Pancreas (tissue), 10 donors: Measurements from ENCODE around the gene PANX2. TPM values are rescaled to one million over a fixed set of nuclear protein-coding genes. Genes with fewer than 3 reads are reported as not detected.
"Not testable (repeated sequence)": the region's sequence is repeated elsewhere in the genome, so short reads cannot be mapped to it uniquely, and the experiment has no call there.

ENCODE experiments used
- ATAC-seq, 4 donors: fragments of 200-7000 bp; cut with Tn5 transposase; one replicate each; pipeline versions ENCODE4 v1.8.0 to v1.9.1; 2020; ENCODE audit warnings: mild to moderate bottlenecking in 4 of 4, moderate library complexity in 4 of 4
- DNase-seq, 6 donors: peaks; one replicate each; pipeline ENCODE4 v3.0.0-alpha.2; 2020
- FAIRE-seq: peaks from 2 replicates; lab custom pipeline; 2012; peaks lifted over from hg19 to GRCh38; lab: Jason Lieb, UNC
- H3K27ac ChIP-seq, 4 donors: fragments of 200-600 bp; sonication (generic); 1 replicate in 3 of 4; 2 replicates in 1 of 4; pipeline versions ENCODE4 v1.5.0 to v1.8.0; 2020
- H3K27me3 ChIP-seq, 4 donors: fragments of 200-600 bp; one replicate each; pipeline ENCODE4 v1.8.0; 2021
- H3K36me3 ChIP-seq, 3 donors: fragments of 200-600 bp; sonication (generic) in 1 of 3; one replicate each; pipeline versions ENCODE4 v1.5.0 to v1.8.0; 2020 to 2021
- H3K4me1 ChIP-seq, 3 donors: fragments of 200-600 bp; one replicate each; pipeline ENCODE4 v1.8.0; 2021
- H3K4me3 ChIP-seq, 4 donors: fragments of 200-600 bp; sonication (generic) in 2 of 4; one replicate each; pipeline versions ENCODE4 v1.5.0 to v1.8.0; 2020 to 2021
- H3K9me3 ChIP-seq, 4 donors: fragments of 200-600 bp; one replicate each; pipeline ENCODE4 v1.8.0; 2021
- CTCF ChIP-seq, 4 donors: fragments of 200-600 bp; sonication (generic) in 3 of 4; IDR thresholded peaks; one replicate each; pipeline versions ENCODE4 v1.5.0 to v1.8.0; 2021; ENCODE audit warnings: antibody characterized with exemption in 4 of 4
- WGBS, 2 donors: extraction: QIAGEN DNeasy Blood & Tissue Kit; methylation state at CpG; one replicate each; pipeline ENCODE4 v1.1.7; 2013; 5-methylcytosine and 5-hydroxymethylcytosine counted together
- intact Hi-C, 3 donors: fragments of 100-400 bp; cut with DNase I; formaldehyde crosslinking; loops; one replicate each; pipeline versions ENCODE4 v1.11.1 to v1.14.2; 2022
- polyA plus RNA-seq, 2 donors: library from polyadenylated mRNA; stranded (reverse); fragments of 200-250 nt; gene quantifications; one replicate each; pipeline ENCODE4 v1.2.3, GENCODE V29; 2013
- total RNA-seq, 6 donors: library from RNA; stranded (reverse); fragmentation: NEBNext Ultra II Directional in 4 of 6; extraction: Animal tissue kit (Norgen Biotek cat#: 25700) in 4 of 6; gene quantifications; one replicate each; pipeline versions ENCODE4 v1.2.1 to v1.2.4, GENCODE V29; 2021 to 2023
- donor health status: healthy with polysubstance abuse.
- donor health status: DM: no; HTN: no; CAD: no; lungs with moderate emphysema.
- donor health status: DM: no; HTN: no; CAD: no.
- donor health status: control.
- donor health status: control.
- donor health status: Bipolar disorder and iron deficiency.
- donor health status: DM: yes; HTN: yes; CAD: no.
- donor health status: DM: no; HTN: no; CAD: no.
- donor health status: DM: no; HTN: no; CAD: no.
- donor health status: DM: yes; HTN: yes; CAD: no.

Gene PANX2
- total and polyA plus RNA-seq, 8 donors: 0.31 to 3.5 (median 0.67) TPM

GRCh38 chr22:50165436-50166123, 5.0 kb upstream of the PANX2 start:
- intact Hi-C loops: no loop called here
- no peaks in the 10 kb centered on the region for H3K9me3 ChIP-seq
- no peak for TF ChIP-seq CTCF (IDR thresholded peaks at IDR 0.05)
- no peaks in the 10 kb centered on the region for H3K36me3 ChIP-seq
- no peak for ATAC-seq
- no peak for FAIRE-seq
- no peak overlapping the region for H3K4me3 ChIP-seq
- no peak overlapping the region for H3K27ac ChIP-seq
- no peaks in the 10 kb centered on the region for H3K4me1 ChIP-seq
- no peak for DNase-seq
- 94 to 95% methylated on average over 28 of the region's 28 CpGs for WGBS, 2 donors
- no peaks in the 10 kb centered on the region for H3K27me3 ChIP-seq

DNA sequence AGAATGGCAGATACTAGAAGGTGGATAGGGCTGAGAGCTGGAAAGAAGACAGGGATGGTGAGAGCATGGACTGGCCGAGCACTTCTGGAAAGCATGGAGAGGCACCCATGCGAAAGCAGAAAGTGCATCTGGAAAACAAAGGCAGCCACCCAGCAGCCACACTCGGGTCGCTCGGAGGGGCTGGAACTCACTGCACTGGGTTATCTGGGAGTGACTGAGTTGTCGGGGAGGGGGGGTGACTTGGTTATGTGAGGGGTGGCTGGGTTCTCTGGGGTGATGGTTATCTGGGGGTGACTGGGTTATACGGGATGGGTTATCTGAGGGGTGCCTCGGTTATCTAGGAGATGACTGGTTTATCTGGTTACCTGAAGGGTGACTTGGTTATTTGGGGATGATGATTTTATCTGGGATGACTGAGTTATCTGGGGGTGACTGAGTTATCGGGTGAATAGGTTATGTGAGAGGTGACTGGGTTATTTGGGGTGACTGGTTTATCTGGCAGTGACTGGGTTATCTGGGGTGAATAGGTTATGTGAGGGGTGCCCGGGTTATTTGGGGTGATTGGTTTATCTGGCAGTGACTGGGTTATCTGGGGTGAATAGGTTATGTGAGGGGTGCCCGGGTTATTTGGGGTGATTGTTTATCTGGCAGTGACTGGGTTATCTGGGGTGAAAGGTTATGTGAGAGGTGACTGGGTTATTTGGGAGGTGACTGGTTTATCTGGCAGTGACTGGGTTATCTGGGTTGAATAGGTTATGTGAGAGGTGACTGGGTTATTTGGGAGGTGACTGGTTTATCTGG, 2.6 kb upstream of the PANX2 start:
- H3K36me3 ChIP-seq: no peaks in the 10 kb centered on the region
- H3K4me1 ChIP-seq: no peaks in the 10 kb centered on the region
- no peak for TF ChIP-seq CTCF (IDR thresholded peaks at IDR 0.05)
- no peak for ATAC-seq
- no peaks in the 10 kb centered on the region for H3K9me3 ChIP-seq
- no peak overlapping the region for H3K27ac ChIP-seq
- FAIRE-seq: no peak
- 34 to 49% methylated on average over 11 of the region's 11 CpGs for WGBS, 2 donors
- intact Hi-C loops: no loop called here
- H3K27me3 ChIP-seq: no peaks in the 10 kb centered on the region
- DNase-seq: peak in 1 of 6 donors; percentile 11
- no peak overlapping the region for H3K4me3 ChIP-seq

- ATAC-seq, H3K27me3 ChIP-seq, H3K27ac ChIP-seq, H3K36me3 ChIP-seq, H3K4me3 ChIP-seq, H3K9me3 ChIP-seq, intact Hi-C loops, FAIRE-seq, H3K4me1 ChIP-seq, DNase-seq: not testable (repeated sequence)
- 31 to 40% methylated on average over 5 of the region's 5 CpGs for WGBS, 2 donors
Observed at GRCh38 chr22:50168490-50169180, 1.9 kb upstream of the PANX2 start.

DNA sequence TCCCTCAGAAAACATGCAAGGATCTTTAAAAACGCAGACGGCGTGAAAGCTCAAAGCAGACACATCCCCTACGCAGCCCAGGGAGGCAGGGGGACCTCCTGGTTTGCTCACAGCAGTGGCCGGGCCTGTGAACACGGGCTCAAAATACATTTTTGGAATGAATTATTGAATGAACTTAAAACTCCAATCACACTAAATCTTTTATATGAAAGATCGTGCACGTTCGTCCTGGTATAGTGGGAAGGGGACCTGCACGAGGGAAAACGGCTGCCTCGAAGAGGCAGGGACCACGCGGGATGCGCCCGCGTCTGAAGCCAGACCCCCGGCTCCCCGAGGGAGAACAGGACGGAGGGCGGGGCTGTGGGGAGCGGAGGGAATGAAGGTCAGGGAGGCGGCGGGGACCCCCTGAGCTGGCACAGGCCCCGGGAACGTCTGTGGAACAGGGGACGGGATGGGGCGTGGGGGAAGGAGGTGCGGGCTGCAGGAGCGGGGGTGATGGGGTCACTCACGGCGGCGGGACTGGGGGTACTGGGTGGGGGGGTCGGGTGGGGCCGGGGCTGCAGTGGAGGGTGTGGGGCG, 1.3 kb upstream of the PANX2 start:
- no peak for FAIRE-seq
- H3K4me3 ChIP-seq: peak overlapping the region in 2 of 4 donors; percentile 43 to 49
- no peaks in the 10 kb centered on the region for H3K9me3 ChIP-seq
- H3K4me1 ChIP-seq: no peaks in the 10 kb centered on the region
- H3K27me3 ChIP-seq: no peaks in the 10 kb centered on the region
- no peak for TF ChIP-seq CTCF (IDR thresholded peaks at IDR 0.05)
- ATAC-seq: no peak
- H3K27ac ChIP-seq: no peak overlapping the region
- intact Hi-C loops: no loop called here
- H3K36me3 ChIP-seq: no peaks in the 10 kb centered on the region
- DNase-seq: peak in 3 of 6 donors; percentile 18 to 69 (median 54)
- 14 to 24% methylated on average over 22 to 36 of the region's 36 CpGs for WGBS, 2 donors

DNA sequence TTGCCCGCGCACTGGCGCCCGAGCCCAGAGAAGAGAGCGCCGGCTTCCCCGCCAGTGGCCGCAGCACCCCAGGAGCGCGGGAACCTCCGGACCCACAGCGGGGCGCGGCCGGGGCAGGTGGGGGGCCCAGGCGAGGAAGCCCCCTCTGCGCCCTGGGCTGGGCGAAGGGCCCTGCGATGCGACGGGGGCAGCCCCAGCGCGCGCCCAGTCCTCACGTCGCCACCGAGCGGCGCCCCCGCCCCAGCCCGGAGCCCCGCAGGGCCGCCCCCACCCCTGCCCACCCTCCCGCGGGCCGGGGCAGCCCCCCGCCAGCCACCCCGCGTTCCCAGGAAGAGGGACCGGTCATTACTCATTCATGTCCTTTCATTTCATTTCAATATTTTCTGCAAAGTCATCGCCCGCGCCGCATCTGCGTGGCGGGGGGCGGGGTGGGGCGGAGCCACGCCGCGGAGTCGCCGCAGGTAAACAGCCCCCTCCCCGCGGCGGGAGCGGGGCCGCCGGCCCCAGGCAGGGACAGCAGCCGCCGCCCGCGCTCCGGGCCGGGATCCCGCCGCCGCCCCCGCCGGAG, 673 bp upstream of the PANX2 start:
- Histone ChIP-seq H3K36me3 (no peaks in the 10 kb centered on the region), H3K4me1 (no peaks in the 10 kb centered on the region), H3K27ac (no peak overlapping the region), H3K27me3 (no peaks in the 10 kb centered on the region), H3K4me3 (peak overlapping the region in 3 of 4 donors; percentile 26 to 49 (median 43)), H3K9me3 (no peaks in the 10 kb centered on the region)
- no peak for TF ChIP-seq CTCF (IDR thresholded peaks at IDR 0.05)
- ATAC-seq (peak in 3 of 4 donors; percentile 57 to 77 (median 76)), FAIRE-seq (no peak), DNase-seq (peak in 3 of 6 donors; percentile 23 to 72 (median 57))
- intact Hi-C loops: no loop called here
- 2 to 3% methylated on average over 31 to 70 of the region's 70 CpGs for WGBS, 2 donors
